ENCODE measurements around the gene RAD51AP1. TPM values are rescaled to one million over a fixed set of nuclear protein-coding genes. Genes with fewer than 3 reads are reported as not detected.

RAD51AP1 gene
- total RNA-seq, 1 experiment from 2014 or later, result 87.4 TPM

DNA sequence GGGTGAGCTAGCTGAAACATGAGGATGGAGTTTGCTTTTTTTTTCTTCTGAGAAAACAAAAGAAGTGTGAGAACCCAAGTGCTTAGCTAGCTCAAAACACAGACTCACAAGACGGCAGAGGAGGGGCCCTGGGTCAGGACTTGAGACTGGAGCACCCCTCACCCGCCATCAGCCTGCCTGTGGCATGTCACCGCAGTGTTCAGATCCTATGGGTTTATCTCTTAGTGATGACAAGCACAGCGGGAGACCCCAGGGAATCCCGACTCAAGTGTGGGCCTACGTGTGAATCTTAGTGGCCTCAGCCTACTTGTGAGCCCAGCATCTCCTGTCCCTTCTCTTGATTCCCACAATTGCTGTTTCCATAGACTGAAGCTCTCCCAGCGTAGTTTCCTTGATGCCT, 46.2 kb downstream of the RAD51AP1 start:
- TF ChIP-seq, protein P1, sequence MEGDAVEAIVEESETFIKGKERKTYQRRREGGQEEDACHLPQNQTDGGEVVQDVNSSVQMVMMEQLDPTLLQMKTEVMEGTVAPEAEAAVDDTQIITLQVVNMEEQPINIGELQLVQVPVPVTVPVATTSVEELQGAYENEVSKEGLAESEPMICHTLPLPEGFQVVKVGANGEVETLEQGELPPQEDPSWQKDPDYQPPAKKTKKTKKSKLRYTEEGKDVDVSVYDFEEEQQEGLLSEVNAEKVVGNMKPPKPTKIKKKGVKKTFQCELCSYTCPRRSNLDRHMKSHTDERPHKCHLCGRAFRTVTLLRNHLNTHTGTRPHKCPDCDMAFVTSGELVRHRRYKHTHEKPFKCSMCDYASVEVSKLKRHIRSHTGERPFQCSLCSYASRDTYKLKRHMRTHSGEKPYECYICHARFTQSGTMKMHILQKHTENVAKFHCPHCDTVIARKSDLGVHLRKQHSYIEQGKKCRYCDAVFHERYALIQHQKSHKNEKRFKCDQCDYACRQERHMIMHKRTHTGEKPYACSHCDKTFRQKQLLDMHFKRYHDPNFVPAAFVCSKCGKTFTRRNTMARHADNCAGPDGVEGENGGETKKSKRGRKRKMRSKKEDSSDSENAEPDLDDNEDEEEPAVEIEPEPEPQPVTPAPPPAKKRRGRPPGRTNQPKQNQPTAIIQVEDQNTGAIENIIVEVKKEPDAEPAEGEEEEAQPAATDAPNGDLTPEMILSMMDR (IDR thresholded peaks at IDR 0.05; ENCODE audit: insufficient read depth in 1 of 2, low read depth in 1 of 2, low read length in 1 of 2, severe bottlenecking in 1 of 2, unreplicated experiment in 1 of 2), result no peak
- Mint-ChIP-seq H3K36me3 (ENCODE audit: insufficient read depth, unreplicated experiment) (no peaks in the 10 kb centered on the region), H3K27ac (ENCODE audit: unreplicated experiment) (no peak overlapping the region), H3K4me3 (ENCODE audit: unreplicated experiment) (no peak overlapping the region), H3K4me1 (ENCODE audit: low read depth, unreplicated experiment) (no peaks in the 10 kb centered on the region), H3K27me3 (ENCODE audit: insufficient read depth, unreplicated experiment) (peaks cover 38% of the 10 kb centered on the region), H3K9me3 (ENCODE audit: unreplicated experiment) (no peaks in the 10 kb centered on the region)
- no TSS peak for BruUV-seq (replicated peaks)
- POLR2A ChIA-PET, result no interaction called here
- no peaks in the 10 kb centered on the region for H3K9me3 ChIP-seq
- DNase-seq, result no peak
- no peaks in the 10 kb centered on the region for H3K36me3 ChIP-seq (ENCODE audit: control insufficient read depth, insufficient read depth, low read length)
- CTCF ChIA-PET, result no interaction called here
- intact Hi-C loops (cut with micrococcal nuclease; ENCODE audit: unreplicated experiment), result no loop called here
- H3K27me3 ChIP-seq (replicated peaks; ENCODE audit: control insufficient read depth, insufficient read depth, low read length), result no peaks in the 10 kb centered on the region; the same call in 1 of the 2 replicates
- no peak overlapping the region for H3K4me3 ChIP-seq (ENCODE audit: low read depth, low read length)
- H3K4me1 ChIP-seq, result no peaks in the 10 kb centered on the region

- no peaks in the 10 kb centered on the region for H3K36me3 ChIP-seq (ENCODE audit: control insufficient read depth, insufficient read depth, low read length)
- H3K4me3 Mint-ChIP-seq (ENCODE audit: unreplicated experiment), result no peak overlapping the region
- ChIA-PET CTCF (interaction anchor here (0.6 kb wide), 1 partner anchor 236 kb away, joined by 3 read pairs; no protein-coding TSS in a partner anchor), POLR2A (no interaction called here)
- TF ChIP-seq, protein P1 (IDR thresholded peaks at IDR 0.05; ENCODE audit: insufficient read depth in 1 of 2, low read depth in 1 of 2, low read length in 1 of 2, severe bottlenecking in 1 of 2, unreplicated experiment in 1 of 2), result no peak
- H3K27me3 ChIP-seq (replicated peaks; ENCODE audit: control insufficient read depth, insufficient read depth, low read length), result no peaks in the 10 kb centered on the region; the same call in 1 of the 2 replicates
- H3K9me3 Mint-ChIP-seq (ENCODE audit: unreplicated experiment), result no peaks in the 10 kb centered on the region
- H3K36me3 Mint-ChIP-seq (ENCODE audit: insufficient read depth, unreplicated experiment), result no peaks in the 10 kb centered on the region
- no peaks in the 10 kb centered on the region for H3K4me1 ChIP-seq
- H3K4me3 ChIP-seq (ENCODE audit: low read depth, low read length), result no peak overlapping the region
- H3K27ac Mint-ChIP-seq (ENCODE audit: unreplicated experiment), result no peak overlapping the region
- no peaks in the 10 kb centered on the region for H3K4me1 Mint-ChIP-seq (ENCODE audit: low read depth, unreplicated experiment)
- BruUV-seq (replicated peaks), result no TSS peak
- intact Hi-C loops (cut with micrococcal nuclease; ENCODE audit: unreplicated experiment), result no loop called here
- no peak for DNase-seq
- H3K27me3 Mint-ChIP-seq (ENCODE audit: insufficient read depth, unreplicated experiment), result peaks cover 38% of the 10 kb centered on the region
- H3K9me3 ChIP-seq, result no peaks in the 10 kb centered on the region
Measured at GRCh38 chr12:4586500-4586899, 47.8 kb downstream of the RAD51AP1 start.

DNA sequence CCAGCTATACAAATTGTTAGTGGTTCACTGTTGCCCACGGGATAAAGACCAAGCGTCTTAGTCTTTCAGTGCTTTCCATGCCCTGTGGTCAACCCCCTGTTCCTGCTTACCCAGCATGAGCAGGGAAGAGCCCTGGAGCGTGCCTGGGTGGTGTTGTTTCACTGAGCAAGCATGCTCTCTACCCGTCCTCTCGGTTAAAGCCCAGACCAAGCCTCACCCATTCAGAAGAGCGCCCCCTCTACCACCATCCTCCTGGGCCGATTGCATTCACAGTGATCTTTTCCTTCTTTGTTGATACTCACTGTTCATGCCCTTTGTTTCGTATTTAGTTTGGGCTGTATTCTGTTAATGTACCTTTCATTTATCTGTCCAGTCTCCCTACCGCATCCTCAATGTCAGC, 48.4 kb downstream of the RAD51AP1 start:
- TF ChIP-seq, protein P1 (IDR thresholded peaks at IDR 0.05; ENCODE audit: insufficient read depth in 1 of 2, low read depth in 1 of 2, low read length in 1 of 2, severe bottlenecking in 1 of 2, unreplicated experiment in 1 of 2), result no peak
- BruUV-seq (replicated peaks), result no TSS peak
- no peak overlapping the region for H3K27ac Mint-ChIP-seq (ENCODE audit: unreplicated experiment)
- H3K27me3 Mint-ChIP-seq (ENCODE audit: insufficient read depth, unreplicated experiment), result peaks cover 38% of the 10 kb centered on the region
- CTCF ChIA-PET, result interaction anchor here (0.6 kb wide), 1 partner anchor 17 kb away, joined by 3 read pairs; no protein-coding TSS in a partner anchor
- no peaks in the 10 kb centered on the region; the same call in 1 of the 2 replicates for H3K27me3 ChIP-seq (replicated peaks; ENCODE audit: control insufficient read depth, insufficient read depth, low read length)
- H3K4me1 Mint-ChIP-seq (ENCODE audit: low read depth, unreplicated experiment), result no peaks in the 10 kb centered on the region
- H3K4me1 ChIP-seq, result no peaks in the 10 kb centered on the region
- intact Hi-C loops (cut with micrococcal nuclease; ENCODE audit: unreplicated experiment), result no loop called here
- H3K9me3 ChIP-seq, result no peaks in the 10 kb centered on the region
- no peaks in the 10 kb centered on the region for H3K36me3 Mint-ChIP-seq (ENCODE audit: insufficient read depth, unreplicated experiment)
- POLR2A ChIA-PET, result no interaction called here
- no peaks in the 10 kb centered on the region for H3K36me3 ChIP-seq (ENCODE audit: control insufficient read depth, insufficient read depth, low read length)
- no peak overlapping the region for H3K4me3 ChIP-seq (ENCODE audit: low read depth, low read length)
- no peak for DNase-seq
- no peak overlapping the region for H3K4me3 Mint-ChIP-seq (ENCODE audit: unreplicated experiment)
- no peaks in the 10 kb centered on the region for H3K9me3 Mint-ChIP-seq (ENCODE audit: unreplicated experiment)
